Measurements from ENCODE around the gene LYRM2.

Gene LYRM2

GRCh38 chr6:89525786-89526562 lies 112.6 kb downstream of the LYRM2 start:
- TF ChIP-seq CTCF (IDR thresholded peaks at IDR 0.05; ENCODE audit: low read depth, low read length): no peak

GRCh38 chr6:89522778-89523177 lies 115.8 kb downstream of the LYRM2 start:
- TF ChIP-seq CTCF (IDR thresholded peaks at IDR 0.05; ENCODE audit: low read depth, low read length): no peak
- in situ Hi-C loops (cut with HindIII; ENCODE audit: low sequenced_read_pairs): no loop called here
- no peak overlapping the region for H3K4me3 ChIP-seq (ENCODE audit: low read depth, low read length)
- no peak for DNase-seq (ENCODE audit: low read depth, low spot score)

More at GRCh38 chr6:89525786-89526562, 112.6 kb downstream of the LYRM2 start:
- no peak overlapping the region for H3K4me3 ChIP-seq (ENCODE audit: low read depth, low read length)
- no peak for DNase-seq (ENCODE audit: low read depth, low spot score)
- in situ Hi-C loops (cut with HindIII; ENCODE audit: low sequenced_read_pairs): no loop called here

GRCh38 chr6:89520736-89521135 lies 117.8 kb downstream of the LYRM2 start:
- in situ Hi-C loops (cut with HindIII; ENCODE audit: low sequenced_read_pairs): no loop called here
- TF ChIP-seq CTCF (IDR thresholded peaks at IDR 0.05; ENCODE audit: low read depth, low read length): no peak
- no peak overlapping the region for H3K4me3 ChIP-seq (ENCODE audit: low read depth, low read length)
- DNase-seq (ENCODE audit: low read depth, low spot score): no peak

GRCh38 chr6:89518352-89519055 lies 120.0 kb downstream of the LYRM2 start:
- no peak for TF ChIP-seq CTCF (IDR thresholded peaks at IDR 0.05; ENCODE audit: low read depth, low read length)
- no peak overlapping the region for H3K4me3 ChIP-seq (ENCODE audit: low read depth, low read length)
- DNase-seq (ENCODE audit: low read depth, low spot score): no peak
- in situ Hi-C loops (cut with HindIII; ENCODE audit: low sequenced_read_pairs): no loop called here

All from astrocyte of the spinal cord (primary cell).